ENCODE data around the gene HS6ST3. TPM values are rescaled to one million over a fixed set of nuclear protein-coding genes. Genes with fewer than 3 reads are reported as not detected.

The HS6ST3 gene
- total and polyA plus RNA-seq, 2 of the 13 experiments (the other 11 are each of a cell fraction or from before 2014, with no cell fraction given): not detected

- Histone ChIP-seq H3K27ac (ENCODE audit: extremely low read length, insufficient read depth, low read length) (no peak overlapping the region), H3K79me2 (ENCODE audit: insufficient read depth, low read length) (no peaks in the 10 kb centered on the region), H3K4me3 (replicated peaks in 1 of 3; ENCODE audit: insufficient read depth in 1 of 3, low read depth in 2 of 3, low read length in 3 of 3) (no peak overlapping the region), H3K9ac (ENCODE audit: insufficient read depth, low read depth, low read length) (no peak overlapping the region), H3K27me3 (ENCODE audit: control insufficient read depth in 1 of 2, insufficient read depth in 2 of 2, low read length in 2 of 2) (no peaks in the 10 kb centered on the region), H2AFZ (ENCODE audit: low read length) (no peak overlapping the region), H3K36me3 (replicated peaks in 1 of 2; ENCODE audit: control insufficient read depth in 1 of 2, insufficient read depth in 2 of 2, low read length in 2 of 2) (no peaks in the 10 kb centered on the region), H3K4me1 (ENCODE audit: insufficient read depth, low read length) (no peaks in the 10 kb centered on the region), H4K20me1 (ENCODE audit: insufficient read depth, low read length) (no peaks in the 10 kb centered on the region), H3K4me2 (ENCODE audit: low read depth, low read length) (no peak overlapping the region), H3K9me3 (ENCODE audit: low read length) (0 out of 2 replicates have a peak, but pooled peaks cover 5% of the 10 kb centered on the region)
- no TSS peak for BruUV-seq (replicated peaks)
- 47% methylated on average over 9 of the region's 9 CpGs for WGBS (ENCODE audit: low lambda C conversion rate)
- FAIRE-seq (no peak), DNase-seq (ENCODE audit: low spot score) (no peak), ATAC-seq (no peak)
- ChIA-PET POLR2A (interaction anchor here (0.7 kb wide), 1 partner anchor 797 kb away, joined by 3 read pairs; no protein-coding TSS in a partner anchor), CTCF (ENCODE audit: low intra/inter-chr PET ratio, low total read pairs) (interaction anchor here (1.3 kb wide), 1 partner anchor 797 kb away, joined by 6 read pairs; no protein-coding TSS in a partner anchor)
- intact Hi-C loops (cut with micrococcal nuclease; ENCODE audit: unreplicated experiment) (loop anchor here (1.0 kb wide), 1 partner anchor 797 kb away; no protein-coding TSS in a partner anchor), in situ Hi-C loops (cut with HindIII; ENCODE audit: extremely low pct_ligation_motif_present, low pct_unique_long_range_greater_than_20kb) (loop anchor here (10.0 kb wide), 2 partner anchors 672 to 782 kb away; no protein-coding TSS in a partner anchor)
- TF ChIP-seq ZNF709 (CRISPR knock-in tag; IDR thresholded peaks at IDR 0.05) (no peak), GMEB2 (CRISPR knock-in tag; IDR thresholded peaks at IDR 0.05; ENCODE audit: low read depth) (no peak), POLR2A (IDR thresholded peaks at IDR 0.05; ENCODE audit: insufficient read depth in 1 of 2, low read depth in 2 of 2, low read length in 2 of 2) (no peak), AKNA (CRISPR knock-in tag; IDR thresholded peaks at IDR 0.05; ENCODE audit: borderline replicate concordance) (no peak), TBX2 (CRISPR knock-in tag; IDR thresholded peaks at IDR 0.05; ENCODE audit: borderline replicate concordance) (no peak), TEAD2 (CRISPR knock-in tag; IDR thresholded peaks at IDR 0.05) (no peak), MBD4 (IDR thresholded peaks at IDR 0.05; ENCODE audit: borderline replicate concordance, low read length) (no peak), ZFP36L2 (CRISPR knock-in tag; IDR thresholded peaks at IDR 0.05) (no peak), ZGPAT (CRISPR knock-in tag; IDR thresholded peaks at IDR 0.05) (no peak), CEBPG (CRISPR knock-in tag; IDR thresholded peaks at IDR 0.05) (no peak), FOXO4 (CRISPR knock-in tag; conservative IDR thresholded peaks at IDR 0.05) (no peak), ZSCAN31 (CRISPR knock-in tag; IDR thresholded peaks at IDR 0.05; ENCODE audit: low read depth) (no peak), ZNF616 (CRISPR knock-in tag; IDR thresholded peaks at IDR 0.05; ENCODE audit: low read depth) (no peak), SP1 (IDR thresholded peaks at IDR 0.05) (no peak), SP1 (CRISPR knock-in tag; IDR thresholded peaks at IDR 0.05) (no peak)
Measured at GRCh38 chr13:96816874-96817273, 727.0 kb downstream of the HS6ST3 start.
